GM19099 (cell line): Measurements from ENCODE around the gene SNAP29.

Experiments
- POLR2A ChIP-seq: IDR thresholded peaks from 3 replicates; pipeline ENCODE4 v1.6.1; 2011; ENCODE audit warnings: low read depth; ENCODE audit not compliant: insufficient read length; ENCODE audit errors: extremely low read depth

SNAP29 gene

DNA sequence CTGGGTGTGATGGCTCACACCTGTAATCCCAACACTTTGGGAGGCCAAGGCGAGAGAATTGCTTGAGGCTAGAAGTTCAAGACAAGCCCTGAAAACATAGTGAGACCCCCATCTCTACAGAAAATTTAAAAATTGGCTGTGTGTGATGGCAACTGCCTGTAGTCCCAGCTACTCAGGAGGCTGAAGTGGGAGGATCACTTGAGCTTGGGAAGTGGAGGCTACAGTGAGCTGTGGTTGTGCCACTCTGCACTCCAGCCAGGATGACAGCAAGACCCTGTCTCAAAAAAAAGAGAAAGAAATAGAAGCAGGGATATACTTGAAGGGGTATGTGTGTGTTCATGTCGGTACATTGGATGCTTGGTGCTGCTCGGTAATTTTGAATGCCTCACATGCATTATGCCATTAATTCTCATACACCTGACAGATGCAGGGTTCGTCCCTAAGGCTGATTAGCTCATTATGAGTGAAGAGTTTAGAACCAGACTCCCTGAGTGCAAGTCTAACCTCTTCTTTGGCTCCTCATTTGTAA lies 72.4 kb downstream of the SNAP29 start:
- no peak for TF ChIP-seq POLR2A

GRCh38 chr22:20933910-20934309 lies 75.1 kb downstream of the SNAP29 start:
- TF ChIP-seq POLR2A = no peak

GRCh38 chr22:20937031-20937793 lies 78.4 kb downstream of the SNAP29 start:
- TF ChIP-seq POLR2A = no peak

GRCh38 chr22:20937794-20938671 lies 79.2 kb downstream of the SNAP29 start:
- TF ChIP-seq POLR2A = no peak

- TF ChIP-seq POLR2A = no peak
These were observed 81.4 kb downstream of the SNAP29 start for GRCh38 chr22:20940186-20940651.
